GM21723 (cell line): Measurements from ENCODE around the gene TMEM179.

Experiments
- ATAC-seq: cut with Tn5 transposase; IDR thresholded peaks from one replicate; pipeline ENCODE4 v1.9.1; 2021; ENCODE audit warnings: mild to moderate bottlenecking, moderate library complexity; ENCODE audit not compliant: unreplicated experiment

Gene TMEM179

GRCh38 chr14:104547310-104547997 lies 57.1 kb downstream of the TMEM179 start:
- ATAC-seq = no peak

- no peak for ATAC-seq
Observed at GRCh38 chr14:104546591-104547309, 57.8 kb downstream of the TMEM179 start.

- ATAC-seq = no peak
Observed at GRCh38 chr14:104545942-104546501, 58.5 kb downstream of the TMEM179 start.

DNA sequence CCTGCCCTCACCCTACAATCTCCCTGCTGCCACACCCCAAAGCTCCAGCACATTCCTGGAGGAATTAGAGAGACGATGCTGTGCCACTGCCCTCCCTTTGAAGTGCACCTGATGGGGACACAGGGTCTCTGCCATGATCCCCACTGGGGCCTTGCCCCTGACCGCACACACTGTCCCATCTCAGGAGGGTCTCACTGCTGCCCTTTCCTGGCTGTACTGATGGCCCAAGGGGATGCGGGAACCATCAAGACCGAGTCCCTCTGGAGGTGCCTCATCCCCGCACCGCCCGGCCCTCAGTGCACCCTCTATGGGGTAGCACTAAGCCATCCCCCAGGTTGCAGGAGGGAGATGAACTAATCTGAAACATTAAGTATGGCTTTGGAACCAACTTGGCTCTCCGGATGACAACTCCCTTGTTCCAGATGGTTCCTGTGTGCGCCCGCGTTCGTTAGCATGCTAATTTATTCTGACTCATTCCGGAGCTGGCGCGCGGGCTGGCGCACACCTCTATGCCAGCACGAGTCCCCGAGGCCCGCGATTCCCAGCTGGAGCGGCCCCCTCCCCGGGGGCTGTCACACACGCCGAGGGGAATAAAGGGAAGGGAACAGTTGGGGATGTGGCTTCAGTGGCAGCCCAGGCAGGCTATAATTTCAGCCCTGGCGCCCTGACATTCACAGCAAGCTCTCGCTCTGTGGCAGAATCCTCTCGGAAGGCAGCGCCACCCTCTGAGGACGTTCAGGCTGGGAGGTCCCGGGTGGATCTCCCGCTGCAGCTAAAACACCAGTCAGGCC lies 59.2 kb downstream of the TMEM179 start:
- no peak for ATAC-seq

DNA sequence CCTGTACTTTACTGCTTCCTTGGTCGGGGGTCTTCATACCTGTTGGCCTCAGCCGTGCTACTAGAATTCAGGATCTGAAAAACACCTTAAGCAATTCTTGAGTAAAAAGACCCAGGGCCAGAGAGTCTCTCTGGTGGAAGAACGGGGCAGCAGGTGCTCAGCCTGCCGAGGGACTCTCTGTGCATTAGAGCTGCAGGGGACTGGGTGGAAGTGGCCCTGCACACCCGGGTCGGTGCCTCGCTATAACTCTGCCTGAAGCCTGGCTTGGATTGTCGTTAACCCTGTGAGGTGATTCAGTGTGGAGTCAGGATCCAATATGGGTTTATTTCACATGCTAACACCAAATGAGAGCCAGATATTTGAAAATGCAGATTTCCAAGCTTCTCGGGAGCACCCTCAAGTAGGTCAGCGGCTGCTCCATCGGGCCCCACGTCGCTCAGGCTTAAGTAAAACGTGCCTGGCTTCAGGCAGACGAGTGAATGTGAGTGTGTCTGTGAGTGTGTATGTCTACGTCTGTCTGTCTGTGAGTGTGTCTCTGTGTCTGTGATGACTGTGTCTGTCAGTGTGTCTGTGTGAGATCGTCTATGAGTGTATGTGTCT lies 60.1 kb downstream of the TMEM179 start:
- ATAC-seq = no peak

DNA sequence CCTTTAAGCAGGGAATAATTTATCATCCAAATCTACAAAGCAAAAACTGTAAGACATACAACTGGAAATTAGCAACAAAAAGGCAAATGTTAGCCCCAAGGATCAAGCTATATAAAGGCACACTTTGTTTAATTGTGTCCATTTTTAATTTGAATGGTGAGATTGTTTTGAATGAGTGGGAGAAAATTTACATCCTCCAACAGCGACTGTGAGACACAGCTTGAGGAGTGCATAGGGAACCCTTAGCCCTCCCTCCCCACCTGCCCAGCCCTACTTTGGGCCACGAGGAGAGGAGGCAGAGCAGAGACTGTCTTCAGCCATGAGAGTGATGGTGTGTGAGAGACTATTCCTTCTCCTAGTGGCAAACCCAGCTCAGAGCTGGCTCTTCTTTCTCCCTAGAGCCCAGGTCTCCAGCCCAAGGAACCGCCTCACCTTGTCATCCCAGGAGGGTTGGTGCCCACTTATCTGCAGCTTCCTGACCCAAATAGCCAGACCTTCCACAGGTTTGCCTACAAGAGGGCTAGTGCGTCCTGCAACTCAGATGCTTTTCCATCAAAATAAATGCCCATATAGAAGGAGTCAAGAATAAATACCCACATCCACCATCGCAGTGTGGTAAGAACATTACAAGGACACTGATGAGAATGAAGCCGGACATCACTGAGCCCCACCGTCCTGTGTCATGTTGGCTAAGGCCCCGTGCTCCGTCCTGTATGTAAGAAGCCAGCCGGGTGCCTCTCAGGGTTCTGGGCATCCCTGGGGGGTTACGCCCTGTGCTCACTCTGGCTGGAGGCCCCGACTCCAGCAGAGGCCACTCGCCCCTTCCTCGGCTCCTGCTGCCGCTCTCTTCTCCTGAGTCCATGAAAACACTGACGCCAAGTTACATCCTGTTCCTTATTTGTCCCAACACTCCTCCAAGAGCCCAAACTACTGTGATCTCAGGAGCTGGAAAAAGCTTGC lies 61.4 kb downstream of the TMEM179 start:
- ATAC-seq = no peak

- no peak for ATAC-seq
Observed at GRCh38 chr14:104541905-104542465, 62.6 kb downstream of the TMEM179 start.
